K562 (cell line): ENCODE data around the gene RFPL4A. TPM values are rescaled to one million over a fixed set of nuclear protein-coding genes. Genes with fewer than 3 reads are reported as not detected.

ENCODE experiments used
- CBX1 ChIP-seq: sonication (generic); IDR thresholded peaks from 2 replicates; pipeline ENCODE4 v1.6.1; 2016; ENCODE audit warnings: antibody characterized with exemption, low read depth, mild to moderate bottlenecking
- CLOCK ChIP-seq: fragments of 250-450 bp; sonication (Bioruptor Pico); IDR thresholded peaks from 2 replicates; pipeline ENCODE4 v1.4.0; 2020; ENCODE audit warnings: mild to moderate bottlenecking, moderate library complexity, borderline replicate concordance
- CREM ChIP-seq: IDR thresholded peaks from 2 replicates; pipeline ENCODE4 v1.6.1; 2014; ENCODE audit warnings: antibody characterized with exemption, low read depth
- FOXA3 ChIP-seq, 2 experiments: fragments of 450-650 bp in 1 of 2; sonication (generic) in 1 of 2; formaldehyde crosslinking; IDR thresholded peaks in 1 of 2; conservative IDR thresholded peaks in 1 of 2; 2 replicates each; pipeline versions ENCODE4 v1.4.0 to v1.8.0; 2020 to 2022; ENCODE audit warnings: mild to moderate bottlenecking in 2 of 2, missing genetic modification reagents in 1 of 2
- FOXK1 ChIP-seq: sonication (generic); formaldehyde crosslinking; IDR thresholded peaks from 2 replicates; pipeline ENCODE4 v1.8.0; 2022; ENCODE audit warnings: missing genetic modification reagents, mild to moderate bottlenecking, borderline replicate concordance
- GABPB1 ChIP-seq: sonication (generic); formaldehyde crosslinking; IDR thresholded peaks from 2 replicates; pipeline ENCODE4 v1.8.0; 2022; ENCODE audit warnings: mild to moderate bottlenecking, missing genetic modification reagents
- HDAC8 ChIP-seq: fragments of 450-650 bp; IDR thresholded peaks from 2 replicates; pipeline ENCODE4 v1.6.1; 2016; ENCODE audit warnings: mild to moderate bottlenecking, missing genetic modification characterization, moderate library complexity, missing compliant biosample characterization
- MBD1 ChIP-seq: fragments of 250-450 bp; sonication (Bioruptor Pico); IDR thresholded peaks from 2 replicates; pipeline ENCODE4 v1.8.0; 2022; ENCODE audit warnings: inconsistent platforms
- NCOA1 ChIP-seq: fragments of 450-650 bp; IDR thresholded peaks from 2 replicates; pipeline ENCODE4 v1.6.1; 2016; ENCODE audit warnings: low read depth
- NFATC3 ChIP-seq: fragments of 450-650 bp; IDR thresholded peaks from 2 replicates; pipeline ENCODE4 v1.6.1; 2017; ENCODE audit warnings: mild to moderate bottlenecking
- NR1H2 ChIP-seq: sonication (generic); formaldehyde crosslinking; IDR thresholded peaks from 2 replicates; pipeline ENCODE4 v1.4.0; 2020; ENCODE audit warnings: mild to moderate bottlenecking, missing genetic modification reagents
- TRIM28 ChIP-seq: fragments of 450-650 bp; IDR thresholded peaks from 2 replicates; pipeline ENCODE4 v1.6.1; 2017
- TSC22D4 ChIP-seq: fragments of 450-650 bp; IDR thresholded peaks from 2 replicates; pipeline ENCODE4 v1.6.1; 2016; ENCODE audit warnings: missing genetic modification characterization, missing biosample characterization, control low read depth
- ZC3H4 ChIP-seq: sonication (generic); formaldehyde crosslinking; IDR thresholded peaks from 2 replicates; pipeline ENCODE4 v1.9.0; 2021; ENCODE audit warnings: missing genetic modification reagents, borderline replicate concordance
- ZNF174 ChIP-seq: fragments of 250-450 bp; sonication (Bioruptor Pico); IDR thresholded peaks from 2 replicates; pipeline ENCODE4 v1.4.0; 2020; ENCODE audit warnings: mild to moderate bottlenecking
- ZNF79 ChIP-seq: fragments of 250-450 bp; sonication (Bioruptor Pico); IDR thresholded peaks from 2 replicates; pipeline ENCODE4 v1.4.0; 2020; ENCODE audit warnings: low read depth, mild to moderate bottlenecking, moderate library complexity
- polyA plus RNA-seq, 8 experiments: library from polyadenylated mRNA; depleted of rRNA in 4 of 8; stranded (reverse) in 5 of 8; unstranded in 3 of 8; fragments of >200 nt; fragmentation: Nextera tagmentation in 2 of 8; fragmentation: Illumina TruSeq in 1 of 8; extraction: Ambion mirVana in 2 of 8; extraction: Trizol in 1 of 8; gene quantifications; 2 replicates each; pipeline versions ENCODE4 v1.2.1 to v1.2.3, GENCODE V29; 2011 to 2014; ENCODE audit warnings: inconsistent platforms in 1 of 8, missing spikeins in 1 of 8
- total RNA-seq, 7 experiments: library from RNA; depleted of rRNA in 6 of 7; stranded (reverse); fragments of >200 nt in 6 of 7; fragmentation: Illumina TruSeq in 2 of 7; extraction: Trizol in 2 of 7; gene quantifications; 2 replicates each; pipeline versions ENCODE4 v1.2.1 to v1.2.3, GENCODE V29; 2011 to 2021; ENCODE audit warnings: low replicate concordance in 1 of 7
- TF ChIP-seq, protein P1 (sequence below), 2 experiments: fragments of 450-650 bp in 1 of 2; sonication (generic) in 1 of 2; formaldehyde crosslinking; conservative IDR thresholded peaks; 2 replicates each; pipeline versions ENCODE4 v1.4.0 to v1.8.1; 2020 to 2022; ENCODE audit warnings: mild to moderate bottlenecking in 1 of 2, missing genetic modification reagents in 1 of 2
- TF ChIP-seq, protein P2 (sequence below): fragments of 450-650 bp; IDR thresholded peaks from 2 replicates; pipeline ENCODE4 v1.6.1; 2016; ENCODE audit warnings: low read depth, mild to moderate bottlenecking, moderate library complexity
- TF ChIP-seq, protein P3 (sequence below), 2 experiments: fragments of 450-650 bp; conservative IDR thresholded peaks; 2 replicates each; pipeline ENCODE4 v1.6.1; 2017; ENCODE audit warnings: mild to moderate bottlenecking in 2 of 2, moderate library complexity in 2 of 2

The RFPL4A gene
- total and polyA plus RNA-seq, 9 of the 15 experiments (the other 6 are each of a cell fraction or from before 2014, with no cell fraction given), result 0.13 to 1.1 (median 0.23) TPM; not detected in 1

DNA sequence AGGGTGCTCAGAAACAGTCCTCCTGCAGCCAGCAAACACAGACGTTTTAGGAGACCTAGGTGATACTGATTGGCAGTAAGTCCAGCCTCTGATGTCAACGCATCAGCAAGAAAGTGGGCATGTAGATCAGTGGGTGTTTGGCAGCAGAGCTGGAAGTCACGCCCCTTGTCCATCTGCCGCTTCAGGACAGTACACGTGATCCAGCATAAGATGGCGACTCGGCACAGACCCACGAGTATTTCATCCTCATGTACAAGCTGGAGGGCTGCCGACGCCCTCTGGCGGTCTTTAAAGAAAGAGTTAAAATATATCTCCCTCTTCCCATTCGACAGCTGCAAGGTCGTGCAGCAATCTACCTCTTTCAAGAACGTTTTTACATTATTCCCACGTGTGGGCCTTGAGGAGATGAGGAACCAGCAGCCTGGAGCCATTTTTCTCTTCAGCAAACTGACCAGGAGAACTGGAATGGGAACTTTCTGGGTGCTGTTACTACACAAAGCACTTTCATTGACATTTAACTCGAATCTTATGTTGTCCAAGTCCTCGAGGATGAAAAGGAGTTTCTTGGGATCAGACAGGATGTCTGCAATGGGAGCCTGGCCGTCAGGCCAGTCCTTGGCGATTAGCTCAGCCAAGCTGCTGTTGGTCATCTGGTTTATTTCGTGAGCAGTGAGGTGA, 50.6 kb downstream of the RFPL4A start (continued):
- no peak for TF ChIP-seq TSC22D4 (tag)
- no peak for TF ChIP-seq HDAC8 (tag)
- TF ChIP-seq MBD1, result no peak
- TF ChIP-seq, protein P1, sequence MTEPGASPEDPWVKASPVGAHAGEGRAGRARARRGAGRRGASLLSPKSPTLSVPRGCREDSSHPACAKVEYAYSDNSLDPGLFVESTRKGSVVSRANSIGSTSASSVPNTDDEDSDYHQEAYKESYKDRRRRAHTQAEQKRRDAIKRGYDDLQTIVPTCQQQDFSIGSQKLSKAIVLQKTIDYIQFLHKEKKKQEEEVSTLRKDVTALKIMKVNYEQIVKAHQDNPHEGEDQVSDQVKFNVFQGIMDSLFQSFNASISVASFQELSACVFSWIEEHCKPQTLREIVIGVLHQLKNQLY (CRISPR knock-in tag; conservative IDR thresholded peaks at IDR 0.05), result no peak
- TF ChIP-seq ZNF174 (CRISPR knock-in tag), result no peak
- no peak for TF ChIP-seq NCOA1
- TF ChIP-seq CLOCK (CRISPR knock-in tag), result no peak
- TF ChIP-seq CREM, result 0 out of 2 replicates have a peak, but pooled peaks have one; percentile 17
- no peak for TF ChIP-seq NFATC3
- no peak for TF ChIP-seq GABPB1 (CRISPR knock-in tag)
- no peak for TF ChIP-seq ZC3H4 (CRISPR knock-in tag)
- TF ChIP-seq, protein P2, sequence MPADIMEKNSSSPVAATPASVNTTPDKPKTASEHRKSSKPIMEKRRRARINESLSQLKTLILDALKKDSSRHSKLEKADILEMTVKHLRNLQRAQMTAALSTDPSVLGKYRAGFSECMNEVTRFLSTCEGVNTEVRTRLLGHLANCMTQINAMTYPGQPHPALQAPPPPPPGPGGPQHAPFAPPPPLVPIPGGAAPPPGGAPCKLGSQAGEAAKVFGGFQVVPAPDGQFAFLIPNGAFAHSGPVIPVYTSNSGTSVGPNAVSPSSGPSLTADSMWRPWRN, result no peak
- TF ChIP-seq, protein P3, sequence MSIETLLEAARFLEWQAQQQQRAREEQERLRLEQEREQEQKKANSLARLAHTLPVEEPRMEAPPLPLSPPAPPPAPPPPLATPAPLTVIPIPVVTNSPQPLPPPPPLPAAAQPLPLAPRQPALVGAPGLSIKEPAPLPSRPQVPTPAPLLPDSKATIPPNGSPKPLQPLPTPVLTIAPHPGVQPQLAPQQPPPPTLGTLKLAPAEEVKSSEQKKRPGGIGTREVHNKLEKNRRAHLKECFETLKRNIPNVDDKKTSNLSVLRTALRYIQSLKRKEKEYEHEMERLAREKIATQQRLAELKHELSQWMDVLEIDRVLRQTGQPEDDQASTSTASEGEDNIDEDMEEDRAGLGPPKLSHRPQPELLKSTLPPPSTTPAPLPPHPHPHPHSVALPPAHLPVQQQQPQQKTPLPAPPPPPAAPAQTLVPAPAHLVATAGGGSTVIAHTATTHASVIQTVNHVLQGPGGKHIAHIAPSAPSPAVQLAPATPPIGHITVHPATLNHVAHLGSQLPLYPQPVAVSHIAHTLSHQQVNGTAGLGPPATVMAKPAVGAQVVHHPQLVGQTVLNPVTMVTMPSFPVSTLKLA (conservative IDR thresholded peaks at IDR 0.05), result peak; percentile 64 to 81
- no peak for TF ChIP-seq NR1H2 (CRISPR knock-in tag)
- no peak for TF ChIP-seq FOXK1
- no peak for TF ChIP-seq TRIM28
- no peak for TF ChIP-seq CBX1
- TF ChIP-seq ZNF79, result no peak
- no peak for TF ChIP-seq FOXA3 (CRISPR knock-in tag; conservative IDR thresholded peaks at IDR 0.05 in 1 of 2, IDR thresholded peaks at IDR 0.05 in 1 of 2)
